Epithelial cell of proximal tubule (primary cell): ENCODE measurements around the gene PSG2. TPM values are rescaled to one million over a fixed set of nuclear protein-coding genes. Genes with fewer than 3 reads are reported as not detected.
"Not testable (repeated sequence)": the region's sequence is repeated elsewhere in the genome, so short reads cannot be mapped to it uniquely, and the experiment has no call there.

Source experiments
- DNase-seq: peaks from one replicate; pipeline ENCODE4 v3.0.0-alpha.2; 2011; ENCODE audit warnings: low read depth
- H3K4me3 ChIP-seq: 2 replicates; pipeline ENCODE4 v1.5.1; 2011; ENCODE audit warnings: low read depth, mild to moderate bottlenecking, low read length
- CTCF ChIP-seq: conservative IDR thresholded peaks from 2 replicates; pipeline ENCODE4 v1.5.1; 2012; ENCODE audit warnings: low read depth, mild to moderate bottlenecking, low read length
- total RNA-seq: library from RNA; depleted of rRNA; stranded (reverse); fragments of >200 nt; gene quantifications from 2 replicates; pipeline ENCODE4 v1.2.3, GENCODE V29; 2015

Gene PSG2
- not detected in 2 replicates for total RNA-seq

DNA sequence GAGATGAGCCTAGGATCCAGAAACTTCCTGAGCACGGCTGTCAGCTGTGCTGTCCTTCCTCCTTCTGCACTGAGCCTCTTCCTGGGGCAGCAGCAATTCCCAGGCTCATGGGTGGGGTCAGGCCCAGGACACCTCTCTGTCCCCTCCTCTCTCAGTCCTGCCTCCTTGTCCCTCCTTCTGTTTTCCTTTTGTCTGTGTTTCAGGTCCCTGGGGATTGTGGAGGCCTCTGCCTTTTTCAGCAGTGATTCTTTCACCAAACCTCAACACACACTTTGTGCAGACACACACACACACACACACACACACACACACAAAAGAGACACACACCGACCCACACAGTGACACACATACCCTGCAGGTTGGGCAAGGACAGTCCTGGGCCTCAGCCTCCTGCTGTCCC, at the start of gene PSG2:
Gene PSG2 (minus strand): TSS at position 101 of the 400 bp plus-strand sequence. CDS start 132 bp downstream, outside the sequence.
- DNase-seq, H3K4me3 ChIP-seq: not testable (repeated sequence)

- not testable (repeated sequence) for H3K4me3 ChIP-seq, DNase-seq
Measured at GRCh38 chr19:43131281-43131842, 48.9 kb upstream of the PSG2 start.

GRCh38 chr19:43129197-43129596, 46.7 kb upstream of the PSG2 start:
- H3K4me3 ChIP-seq, DNase-seq: not testable (repeated sequence)

- not testable (repeated sequence) for DNase-seq, H3K4me3 ChIP-seq
Measured at GRCh38 chr19:43127336-43127735, 44.8 kb upstream of the PSG2 start.

DNA sequence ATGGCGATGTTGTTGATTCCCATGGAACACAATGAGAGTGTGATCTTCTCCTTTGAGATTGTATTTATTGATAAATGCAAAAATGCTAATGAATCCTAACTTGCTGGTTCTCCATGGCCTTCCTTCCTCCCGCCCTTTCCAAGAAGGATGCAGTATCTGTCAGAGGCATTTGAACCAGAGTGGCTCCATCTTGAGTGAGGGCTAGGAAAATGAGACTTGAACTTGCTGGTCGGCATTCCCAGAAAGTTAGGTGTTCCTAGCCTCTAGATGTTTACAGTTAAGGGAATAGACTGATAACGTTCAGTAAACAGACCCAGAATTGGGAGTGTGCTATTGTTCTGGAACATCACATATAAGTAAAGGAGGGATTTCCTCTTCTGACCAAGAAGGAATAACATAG, 44.2 kb upstream of the PSG2 start:
- TF ChIP-seq CTCF: no peak
- H3K4me3 ChIP-seq: no peak overlapping the region
- DNase-seq: no peak

GRCh38 chr19:43124360-43124759, 41.9 kb upstream of the PSG2 start:
- DNase-seq: no peak
- H3K4me3 ChIP-seq: no peak overlapping the region
- TF ChIP-seq CTCF: peak; percentile 13

- not testable (repeated sequence) for H3K4me3 ChIP-seq, DNase-seq
Measured at GRCh38 chr19:43120433-43121026, 38.0 kb upstream of the PSG2 start.

DNA sequence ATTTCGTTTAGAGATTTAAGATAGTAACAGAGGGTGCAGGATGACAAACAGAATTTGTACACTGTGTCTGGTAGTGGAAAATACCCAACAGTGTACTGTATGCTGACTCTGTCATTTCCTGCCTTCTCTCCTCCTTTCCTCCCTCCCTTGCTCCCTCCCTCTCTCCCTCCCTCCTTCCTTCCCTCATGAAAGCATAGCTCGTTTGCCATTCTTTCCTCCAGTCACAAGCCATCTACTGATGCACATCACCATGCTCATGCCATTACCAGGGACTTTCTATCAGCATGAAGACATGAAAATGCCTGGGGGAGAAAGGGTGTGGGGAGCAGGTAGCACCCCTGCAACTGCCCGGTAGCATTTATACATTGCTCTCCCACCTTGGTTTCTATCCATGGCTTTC, 37.0 kb upstream of the PSG2 start:
- not testable (repeated sequence) for H3K4me3 ChIP-seq, DNase-seq

DNA sequence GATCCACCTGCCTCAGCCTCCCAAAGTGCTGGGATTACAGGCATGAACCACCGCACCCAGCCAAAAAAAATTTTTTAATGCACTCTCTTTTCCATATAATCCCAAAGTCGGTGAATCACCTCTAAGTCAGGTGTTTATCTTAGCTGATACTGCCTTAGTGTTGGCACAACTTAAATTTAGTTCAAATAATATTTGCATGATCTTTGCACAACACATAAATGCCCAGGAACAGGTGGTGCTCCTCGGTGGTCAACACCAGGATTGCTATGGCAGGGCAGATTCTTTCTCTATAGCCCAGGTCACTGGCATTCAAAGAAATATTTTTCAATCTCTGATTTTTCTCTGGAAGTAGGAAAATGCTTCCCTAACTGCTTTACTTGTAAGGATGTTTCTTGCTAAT, 33.9 kb upstream of the PSG2 start:
- not testable (repeated sequence) for DNase-seq, H3K4me3 ChIP-seq

GRCh38 chr19:43115548-43115947, 33.0 kb upstream of the PSG2 start:
- not testable (repeated sequence) for DNase-seq, H3K4me3 ChIP-seq

- not testable (repeated sequence) for H3K4me3 ChIP-seq, DNase-seq
Measured at GRCh38 chr19:43115064-43115463, 32.6 kb upstream of the PSG2 start.

- not testable (repeated sequence) for H3K4me3 ChIP-seq, DNase-seq
Measured at GRCh38 chr19:43114626-43115025, 32.1 kb upstream of the PSG2 start.

GRCh38 chr19:43107401-43107800, 24.9 kb upstream of the PSG2 start:
- H3K4me3 ChIP-seq, DNase-seq: not testable (repeated sequence)
